K562 (cell line): ENCODE data around the gene TRANK1. TPM values are rescaled to one million over a fixed set of nuclear protein-coding genes. Genes with fewer than 3 reads are reported as not detected.

Experiments
- ATAC-seq: fragments of 200-7000 bp; cut with Tn5 transposase; 3 replicates; pipeline ENCODE4 v1.9.1; 2020; ENCODE audit warnings: moderate library complexity
- BruUV-seq: library from RNA; stranded (reverse); fragments of 400-500 nt; replicated peaks from 2 replicates; lab custom pipeline; 2021; lab: Mats Ljungman, UMichigan
- CTCF ChIA-PET: fragments of 300-600 bp; formaldehyde crosslinking; extraction: SDS; loops from one replicate; lab custom pipeline; 2021; ENCODE audit warnings: low intra/inter-chr PET ratio; lab: Yijun Ruan, JAX
- POLR2A ChIA-PET: fragments of 300-600, 350-650 bp; sonication (Branson Sonifier 250); formaldehyde crosslinking; extraction: SDS; loops from one replicate; lab custom pipeline; 2021; ENCODE audit warnings: antibody characterized with exemption, inconsistent platforms; lab: Yijun Ruan, JAX
- DNase-seq, 4 experiments: peaks; one replicate each; pipeline versions ENCODE4 v3.0.0 to v3.0.0-alpha.2; 2011 to 2018; ENCODE audit warnings: low spot score in 3 of 4, mixed read lengths in 3 of 4; ENCODE audit errors: extremely low read depth in 1 of 4
- FAIRE-seq: peaks from 2 replicates; lab custom pipeline; 2011; peaks lifted over from hg19 to GRCh38; lab: Jason Lieb, UNC
- H2AFZ ChIP-seq: 2 replicates; pipeline ENCODE4 v1.6.0; 2011; ENCODE audit warnings: low read depth, low read length, control low read depth, inconsistent platforms
- H3K27ac ChIP-seq: fragments of 200-600 bp; 3 replicates; pipeline ENCODE4 v1.8.0; 2011; ENCODE audit warnings: low read depth, mild to moderate bottlenecking, control low read depth, inconsistent platforms, low read length, moderate library complexity, mixed read lengths; ENCODE audit errors: extremely low read depth
- H3K27me3 ChIP-seq, 2 experiments: fragments of 300-600 bp in 1 of 2; 2 replicates in 1 of 2; 3 replicates in 1 of 2; pipeline versions ENCODE4 v1.6.0 to v1.8.0; 2011; ENCODE audit warnings: inconsistent platforms in 2 of 2, low read length in 2 of 2, mild to moderate bottlenecking in 1 of 2, mixed read lengths in 1 of 2, moderate library complexity in 1 of 2; ENCODE audit not compliant: control insufficient read depth in 2 of 2, insufficient read depth in 2 of 2
- H3K36me3 ChIP-seq: fragments of 300-600 bp; 3 replicates; pipeline ENCODE4 v1.8.0; 2011; ENCODE audit warnings: mild to moderate bottlenecking, low read length, inconsistent platforms; ENCODE audit not compliant: control insufficient read depth, insufficient read depth
- H3K4me1 ChIP-seq, 2 experiments: fragments of 200-600 bp in 1 of 2; replicated peaks in 1 of 2; 2 replicates in 1 of 2; 3 replicates in 1 of 2; pipeline versions ENCODE4 v1.5.1 to v1.8.0; 2011; ENCODE audit warnings: inconsistent platforms in 2 of 2, low read length in 2 of 2, mild to moderate bottlenecking in 1 of 2, mixed read lengths in 1 of 2, moderate library complexity in 1 of 2; ENCODE audit not compliant: control insufficient read depth in 2 of 2, insufficient read depth in 2 of 2
- H3K4me2 ChIP-seq: 2 replicates; pipeline ENCODE4 v1.6.1; 2011; ENCODE audit warnings: low read length, control low read depth, inconsistent platforms, mixed read lengths; ENCODE audit not compliant: insufficient read depth
- H3K4me3 ChIP-seq: fragments of 200-600 bp; sonication (generic), shearing (Covaris generic); 2 replicates; pipeline ENCODE4 v1.5.1; 2016; ENCODE audit warnings: control low read depth, inconsistent platforms
- H3K79me2 ChIP-seq: fragments of 200-600 bp; 3 replicates; pipeline ENCODE4 v1.8.0; 2011; ENCODE audit warnings: low read length, inconsistent platforms; ENCODE audit not compliant: control insufficient read depth, insufficient read depth
- H3K9ac ChIP-seq, 2 experiments: 2 replicates each; pipeline versions ENCODE4 v1.6.0 to v1.6.1; 2011; ENCODE audit warnings: low read depth in 2 of 2, low read length in 2 of 2, control low read depth in 1 of 2, inconsistent platforms in 1 of 2, mild to moderate bottlenecking in 1 of 2, mixed read lengths in 1 of 2; ENCODE audit not compliant: insufficient read depth in 1 of 2
- H3K9me1 ChIP-seq: one replicate; pipeline ENCODE4 v1.6.0; 2011; ENCODE audit warnings: inconsistent platforms, mild to moderate bottlenecking, low read length, moderate library complexity; ENCODE audit not compliant: control insufficient read depth, insufficient read depth
- H3K9me3 ChIP-seq: replicated peaks from 2 replicates; pipeline ENCODE4 v1.5.1; 2011; ENCODE audit warnings: low read depth, low read length, inconsistent platforms; ENCODE audit not compliant: control insufficient read depth, insufficient read depth
- H4K20me1 ChIP-seq: replicated peaks from 2 replicates; pipeline ENCODE4 v1.6.1; 2011; ENCODE audit warnings: low read length, inconsistent platforms, mixed read lengths; ENCODE audit not compliant: control insufficient read depth, insufficient read depth
- ELK3 ChIP-seq: fragments of 450-650 bp; formaldehyde crosslinking; IDR thresholded peaks from 2 replicates; pipeline ENCODE4 v1.4.0; 2020; ENCODE audit warnings: mild to moderate bottlenecking
- FOXP4 ChIP-seq: sonication (generic); formaldehyde crosslinking; IDR thresholded peaks from 2 replicates; pipeline ENCODE4 v1.8.0; 2022; ENCODE audit warnings: mild to moderate bottlenecking, missing genetic modification reagents, borderline replicate concordance
- HMG20B ChIP-seq: fragments of 250-450 bp; sonication (Bioruptor Pico); IDR thresholded peaks from 2 replicates; pipeline ENCODE4 v1.5.0; 2021; ENCODE audit warnings: mild to moderate bottlenecking
- SETDB1 ChIP-seq: IDR thresholded peaks from one replicate; pipeline ENCODE4 v1.6.1; 2012; ENCODE audit warnings: low read length, control low read depth, inconsistent platforms
- SRSF7 ChIP-seq: fragments of 200-400 bp; formaldehyde crosslinking; optimal IDR thresholded peaks from 2 replicates; pipeline ENCODE3; 2017; ENCODE audit warnings: mild to moderate bottlenecking, low read depth, low read length
- ZNF146 ChIP-seq: IDR thresholded peaks from one replicate; pipeline ENCODE4 v1.6.1; 2018; ENCODE audit warnings: missing compliant biosample characterization; ENCODE audit not compliant: unreplicated experiment
- ZNF518B ChIP-seq: fragments of 250-450 bp; sonication (Bioruptor Pico); IDR thresholded peaks from 2 replicates; pipeline ENCODE4 v1.5.0; 2021; ENCODE audit warnings: mild to moderate bottlenecking, moderate library complexity
- WGBS: fragments of 100-300 bp; shearing (Covaris generic); methylation state at CpG from one replicate; pipeline ENCODE4 v1.1.6; 2016; ENCODE audit warnings: low coverage, mixed read lengths; ENCODE audit not compliant: insufficient coverage; ENCODE audit errors: missing lambda C conversion rate; 5-methylcytosine and 5-hydroxymethylcytosine counted together
- in situ Hi-C: fragments of 300-500 bp; cut with MboI; formaldehyde crosslinking; loops from 4 replicates; pipeline ENCODE4 v1.15.0; 2018; ENCODE audit warnings: inconsistent platforms, mixed read lengths
- intact Hi-C: fragments of 100-400 bp; cut with micrococcal nuclease; formaldehyde crosslinking; loops from 2 replicates; pipeline ENCODE4 v1.14.2; 2022
- polyA plus RNA-seq, 8 experiments: library from polyadenylated mRNA; depleted of rRNA in 4 of 8; stranded (reverse) in 5 of 8; unstranded in 3 of 8; fragments of >200 nt; fragmentation: Nextera tagmentation in 2 of 8; fragmentation: Illumina TruSeq in 1 of 8; extraction: Ambion mirVana in 2 of 8; extraction: Trizol in 1 of 8; gene quantifications; 2 replicates each; pipeline versions ENCODE4 v1.2.1 to v1.2.3, GENCODE V29; 2011 to 2014; ENCODE audit warnings: inconsistent platforms in 1 of 8, missing spikeins in 1 of 8
- total RNA-seq, 7 experiments: library from RNA; depleted of rRNA in 6 of 7; stranded (reverse); fragments of >200 nt in 6 of 7; fragmentation: Illumina TruSeq in 2 of 7; extraction: Trizol in 2 of 7; gene quantifications; 2 replicates each; pipeline versions ENCODE4 v1.2.1 to v1.2.3, GENCODE V29; 2011 to 2021; ENCODE audit warnings: low replicate concordance in 1 of 7

Gene TRANK1
- total and polyA plus RNA-seq, 9 of the 15 experiments (the other 6 are each of a cell fraction or from before 2014, with no cell fraction given), result 0.41 to 5.3 (median 2.1) TPM

- Histone ChIP-seq H3K27me3 (peaks cover 2 to 30% of the 10 kb centered on the region in 2 experiments; a peak in 4 of 5 replicates), H3K4me3 (no peak overlapping the region)
Observed at GRCh38 chr3:36812240-36812639, 132.6 kb downstream of the TRANK1 start.

More at GRCh38 chr3:36812240-36812639, 132.6 kb downstream of the TRANK1 start:
- Histone ChIP-seq H2AFZ (no peak overlapping the region), H4K20me1 (no peaks in the 10 kb centered on the region), H3K9ac (no peak overlapping the region), H3K9me1 (no peaks in the 10 kb centered on the region), H3K79me2 (no peaks in the 10 kb centered on the region), H3K9me3 (no peaks in the 10 kb centered on the region), H3K36me3 (no peaks in the 10 kb centered on the region), H3K4me1 (no peaks in the 10 kb centered on the region), H3K27ac (no peak overlapping the region), H3K4me2 (no peak overlapping the region)
- BruUV-seq, result no TSS peak
- in situ Hi-C loops, result no loop called here
- intact Hi-C loops, result loop anchor here (10.0 kb wide), 1 partner anchor 403 kb away; no protein-coding TSS in a partner anchor
- no peak for ATAC-seq
- no peak for FAIRE-seq
- TF ChIP-seq ZNF146 (CRISPR knock-in tag), result no peak
- no peak for TF ChIP-seq FOXP4 (CRISPR knock-in tag)
- TF ChIP-seq SRSF7, result no peak
- TF ChIP-seq ELK3 (CRISPR knock-in tag), result no peak
- no peak for TF ChIP-seq ZNF518B (CRISPR knock-in tag)
- TF ChIP-seq SETDB1, result no peak
- TF ChIP-seq HMG20B, result no peak
- POLR2A ChIA-PET, result interaction anchor here (0.6 to 0.7 kb wide), 2 partner anchors 37 to 426 kb away, joined by 3 read pairs; no protein-coding TSS in a partner anchor
- no peak for DNase-seq
- WGBS, result 0% methylated on average over 1 of the region's 1 CpG
- CTCF ChIA-PET, result no interaction called here
